VCaP (cell line): ENCODE results near the gene COL5A1.

Source experiments
- H3K27ac ChIP-seq: fragments of 450-650 bp; 2 replicates; pipeline ENCODE4 v1.5.1; 2017
- TF ChIP-seq, protein P1 (sequence below): fragments of 450-650 bp; conservative IDR thresholded peaks from 2 replicates; pipeline ENCODE4 v1.5.1; 2017; ENCODE audit warnings: mild to moderate bottlenecking, moderate library complexity

Gene COL5A1

GRCh38 chr9:134858051-134858841 lies 216.6 kb downstream of the COL5A1 start:
- no peak overlapping the region for H3K27ac ChIP-seq
- TF ChIP-seq, protein P1, sequence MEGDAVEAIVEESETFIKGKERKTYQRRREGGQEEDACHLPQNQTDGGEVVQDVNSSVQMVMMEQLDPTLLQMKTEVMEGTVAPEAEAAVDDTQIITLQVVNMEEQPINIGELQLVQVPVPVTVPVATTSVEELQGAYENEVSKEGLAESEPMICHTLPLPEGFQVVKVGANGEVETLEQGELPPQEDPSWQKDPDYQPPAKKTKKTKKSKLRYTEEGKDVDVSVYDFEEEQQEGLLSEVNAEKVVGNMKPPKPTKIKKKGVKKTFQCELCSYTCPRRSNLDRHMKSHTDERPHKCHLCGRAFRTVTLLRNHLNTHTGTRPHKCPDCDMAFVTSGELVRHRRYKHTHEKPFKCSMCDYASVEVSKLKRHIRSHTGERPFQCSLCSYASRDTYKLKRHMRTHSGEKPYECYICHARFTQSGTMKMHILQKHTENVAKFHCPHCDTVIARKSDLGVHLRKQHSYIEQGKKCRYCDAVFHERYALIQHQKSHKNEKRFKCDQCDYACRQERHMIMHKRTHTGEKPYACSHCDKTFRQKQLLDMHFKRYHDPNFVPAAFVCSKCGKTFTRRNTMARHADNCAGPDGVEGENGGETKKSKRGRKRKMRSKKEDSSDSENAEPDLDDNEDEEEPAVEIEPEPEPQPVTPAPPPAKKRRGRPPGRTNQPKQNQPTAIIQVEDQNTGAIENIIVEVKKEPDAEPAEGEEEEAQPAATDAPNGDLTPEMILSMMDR: no peak

DNA sequence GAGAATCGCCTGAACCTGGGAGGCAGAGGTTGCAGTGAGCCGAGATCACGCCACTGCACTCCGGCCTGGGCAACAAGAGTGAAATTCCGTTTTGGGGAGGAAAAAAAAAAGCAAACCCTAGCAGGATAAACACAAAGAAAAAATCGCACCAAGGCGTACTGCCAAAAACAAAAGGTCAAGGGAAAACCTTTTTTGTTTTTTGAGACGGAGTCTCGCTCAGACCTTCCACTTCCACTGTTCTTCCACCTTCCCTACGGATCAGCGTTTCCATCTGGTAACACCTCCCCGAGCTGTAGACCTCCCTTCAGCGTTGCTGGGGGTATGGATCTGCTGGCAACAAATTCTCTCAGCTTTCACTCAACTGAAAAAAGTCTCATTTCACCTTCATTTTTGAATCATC lies 218.9 kb downstream of the COL5A1 start:
- TF ChIP-seq, protein P1: no peak
- H3K27ac ChIP-seq: no peak overlapping the region

DNA sequence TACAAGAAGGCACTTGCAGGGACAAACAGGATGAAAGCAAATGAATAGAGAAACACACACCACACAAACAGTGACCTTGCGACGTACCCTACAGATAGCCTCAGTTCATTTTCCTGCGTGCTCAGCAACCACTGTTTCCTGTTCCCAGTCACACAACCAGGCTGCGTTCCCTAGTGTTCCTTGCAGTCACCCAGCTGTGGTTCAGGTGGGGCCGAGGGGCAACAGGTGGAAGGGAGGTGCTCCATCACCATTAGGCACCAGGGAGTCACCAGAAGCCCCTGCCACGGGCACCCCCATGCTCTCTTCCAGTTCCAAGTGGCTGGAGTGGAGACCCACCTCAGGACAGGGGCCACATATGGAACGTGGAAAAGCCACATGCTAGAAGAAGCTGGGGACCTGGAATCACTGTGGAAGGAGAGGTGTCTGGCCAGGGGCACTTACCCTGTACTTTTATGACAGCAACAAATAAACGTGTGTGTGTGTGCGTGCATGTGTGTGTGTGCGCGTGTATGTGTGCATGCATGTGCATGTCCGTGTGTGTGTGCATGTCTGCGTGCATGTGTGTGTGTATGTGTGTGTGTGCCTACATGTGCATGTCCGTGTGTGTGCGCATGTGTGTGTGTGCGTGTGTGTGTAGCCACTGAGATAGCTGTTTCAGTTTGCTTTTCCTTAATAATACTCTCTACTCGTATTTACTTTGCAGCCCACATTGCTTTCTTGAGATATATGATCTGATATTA lies 220.2 kb downstream of the COL5A1 start:
- no peak overlapping the region for H3K27ac ChIP-seq
- TF ChIP-seq, protein P1: no peak

DNA sequence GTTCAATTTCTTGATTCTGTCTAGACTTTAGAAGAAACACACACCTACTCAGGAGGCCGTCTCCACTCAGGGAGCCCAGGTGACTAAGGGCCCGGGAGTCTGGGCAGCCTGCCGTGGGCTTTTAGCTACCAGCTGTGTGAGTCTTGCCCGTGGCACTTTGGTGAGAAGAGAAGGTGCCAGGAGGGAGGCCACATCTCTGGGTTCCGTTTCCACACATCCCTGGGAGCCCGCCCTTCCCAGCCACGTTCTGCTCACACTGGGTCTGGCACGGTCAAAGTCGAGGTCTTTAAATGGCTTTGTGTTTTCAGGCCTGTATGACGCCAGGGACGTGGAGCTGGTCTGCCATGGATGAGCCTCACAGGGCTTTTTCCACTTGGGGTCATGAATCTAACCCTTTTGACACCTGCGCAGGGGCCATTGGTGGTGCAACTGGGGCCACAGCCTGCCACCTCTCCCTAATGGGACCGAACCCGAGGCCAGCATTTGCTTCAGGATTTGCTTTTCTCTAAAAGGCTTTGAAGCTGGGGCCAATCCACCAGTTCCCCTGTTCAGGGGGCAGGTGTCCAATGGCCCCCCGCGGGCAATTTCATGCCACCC lies 221.8 kb downstream of the COL5A1 start:
- H3K27ac ChIP-seq: peak overlapping the region; percentile 46; the same call in 1 of the 2 replicates
- TF ChIP-seq, protein P1: no peak

GRCh38 chr9:134863941-134864820 lies 222.6 kb downstream of the COL5A1 start:
- H3K27ac ChIP-seq: peak overlapping the region; percentile 46; the same call in 1 of the 2 replicates
- TF ChIP-seq, protein P1: no peak

- TF ChIP-seq, protein P1: no peak
- no peak overlapping the region for H3K27ac ChIP-seq
Observed at GRCh38 chr9:134864821-134865190, 223.2 kb downstream of the COL5A1 start.
